ENCODE data around the gene DNMBP.

The DNMBP gene

DNA sequence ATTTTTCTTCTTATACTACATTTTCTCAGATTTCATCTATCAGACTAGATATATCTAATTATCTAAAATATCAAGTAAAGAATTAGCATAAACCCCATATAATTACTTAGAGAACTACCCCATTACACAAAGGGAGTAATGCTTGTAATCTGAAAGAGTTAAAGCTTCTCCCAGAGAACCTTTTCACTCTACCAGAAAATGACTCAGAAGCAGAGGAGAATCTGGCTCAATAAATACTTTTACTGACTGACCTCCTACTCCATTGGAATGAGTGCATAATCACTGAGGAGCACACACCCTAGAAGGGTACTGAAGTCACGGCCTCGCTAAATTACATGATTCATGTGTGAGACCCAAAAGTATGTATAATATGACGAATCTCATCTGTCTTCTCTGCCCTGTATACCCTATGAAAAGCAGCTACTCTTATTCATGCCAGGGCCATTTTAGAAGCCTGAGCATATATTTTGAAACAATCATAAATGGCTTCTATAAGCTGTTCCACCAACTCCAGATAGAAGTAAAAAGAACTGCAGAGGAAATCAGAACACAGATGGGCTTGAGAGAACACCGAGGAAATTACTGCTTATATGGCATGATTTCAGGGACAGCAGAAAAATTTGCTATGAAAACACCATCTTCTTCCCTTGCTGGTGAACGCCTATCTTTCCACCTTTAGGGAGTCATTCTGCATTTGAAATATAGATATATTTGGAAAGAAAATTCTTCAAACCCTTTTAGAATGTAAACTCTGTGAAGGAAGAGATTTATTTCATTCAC, 32.7 kb downstream of the DNMBP start:
- DNase-seq (ENCODE audit: low read depth), result peak; percentile 96
- no peak overlapping the region for H3K4me3 ChIP-seq (ENCODE audit: low read length)
- TF ChIP-seq, protein P1, sequence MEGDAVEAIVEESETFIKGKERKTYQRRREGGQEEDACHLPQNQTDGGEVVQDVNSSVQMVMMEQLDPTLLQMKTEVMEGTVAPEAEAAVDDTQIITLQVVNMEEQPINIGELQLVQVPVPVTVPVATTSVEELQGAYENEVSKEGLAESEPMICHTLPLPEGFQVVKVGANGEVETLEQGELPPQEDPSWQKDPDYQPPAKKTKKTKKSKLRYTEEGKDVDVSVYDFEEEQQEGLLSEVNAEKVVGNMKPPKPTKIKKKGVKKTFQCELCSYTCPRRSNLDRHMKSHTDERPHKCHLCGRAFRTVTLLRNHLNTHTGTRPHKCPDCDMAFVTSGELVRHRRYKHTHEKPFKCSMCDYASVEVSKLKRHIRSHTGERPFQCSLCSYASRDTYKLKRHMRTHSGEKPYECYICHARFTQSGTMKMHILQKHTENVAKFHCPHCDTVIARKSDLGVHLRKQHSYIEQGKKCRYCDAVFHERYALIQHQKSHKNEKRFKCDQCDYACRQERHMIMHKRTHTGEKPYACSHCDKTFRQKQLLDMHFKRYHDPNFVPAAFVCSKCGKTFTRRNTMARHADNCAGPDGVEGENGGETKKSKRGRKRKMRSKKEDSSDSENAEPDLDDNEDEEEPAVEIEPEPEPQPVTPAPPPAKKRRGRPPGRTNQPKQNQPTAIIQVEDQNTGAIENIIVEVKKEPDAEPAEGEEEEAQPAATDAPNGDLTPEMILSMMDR (IDR thresholded peaks at IDR 0.05; ENCODE audit: insufficient read depth, low read depth, low read length, missing control alignments), result no peak

DNA sequence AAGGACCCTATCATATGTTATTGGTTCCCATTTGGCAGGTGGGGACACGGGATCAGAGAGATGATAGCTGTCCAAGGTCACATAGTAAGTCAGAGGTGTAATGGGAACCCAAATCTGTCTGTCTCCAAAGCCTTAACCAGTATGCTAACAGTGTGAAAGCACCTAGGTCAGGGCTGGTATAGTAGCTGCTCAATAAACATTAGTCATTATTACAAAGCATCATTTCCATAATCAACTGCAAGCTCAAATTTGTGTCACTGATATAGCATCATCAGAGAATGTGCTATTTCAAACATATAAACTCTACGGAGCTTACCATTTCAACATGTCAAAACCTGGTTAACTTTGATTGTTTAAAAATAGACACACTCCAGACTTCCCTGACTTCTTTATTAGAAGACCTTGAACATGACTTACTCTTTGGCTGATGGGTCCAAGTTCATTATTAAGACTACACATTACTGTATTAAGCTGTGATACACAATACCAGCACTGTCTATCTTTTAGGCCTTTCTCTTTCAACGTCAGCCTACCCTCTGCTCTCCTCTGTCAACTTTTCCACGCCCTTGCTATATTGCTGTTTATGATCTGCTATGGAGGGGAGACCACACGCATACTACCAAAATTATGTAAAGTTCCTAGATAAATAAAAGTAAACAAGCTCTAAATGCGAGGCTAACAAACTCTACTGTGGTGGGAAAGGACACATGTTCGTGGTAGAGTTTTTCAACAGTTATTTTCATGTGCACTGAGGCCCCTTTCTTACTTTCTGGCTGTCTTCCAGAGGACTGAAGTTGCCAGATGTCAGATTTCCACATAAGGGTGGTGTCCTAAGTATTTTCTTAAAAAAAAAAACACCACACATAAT, 33.6 kb downstream of the DNMBP start:
- DNase-seq (ENCODE audit: low read depth), result peak; percentile 43
- H3K4me3 ChIP-seq (ENCODE audit: low read length), result no peak overlapping the region

DNA sequence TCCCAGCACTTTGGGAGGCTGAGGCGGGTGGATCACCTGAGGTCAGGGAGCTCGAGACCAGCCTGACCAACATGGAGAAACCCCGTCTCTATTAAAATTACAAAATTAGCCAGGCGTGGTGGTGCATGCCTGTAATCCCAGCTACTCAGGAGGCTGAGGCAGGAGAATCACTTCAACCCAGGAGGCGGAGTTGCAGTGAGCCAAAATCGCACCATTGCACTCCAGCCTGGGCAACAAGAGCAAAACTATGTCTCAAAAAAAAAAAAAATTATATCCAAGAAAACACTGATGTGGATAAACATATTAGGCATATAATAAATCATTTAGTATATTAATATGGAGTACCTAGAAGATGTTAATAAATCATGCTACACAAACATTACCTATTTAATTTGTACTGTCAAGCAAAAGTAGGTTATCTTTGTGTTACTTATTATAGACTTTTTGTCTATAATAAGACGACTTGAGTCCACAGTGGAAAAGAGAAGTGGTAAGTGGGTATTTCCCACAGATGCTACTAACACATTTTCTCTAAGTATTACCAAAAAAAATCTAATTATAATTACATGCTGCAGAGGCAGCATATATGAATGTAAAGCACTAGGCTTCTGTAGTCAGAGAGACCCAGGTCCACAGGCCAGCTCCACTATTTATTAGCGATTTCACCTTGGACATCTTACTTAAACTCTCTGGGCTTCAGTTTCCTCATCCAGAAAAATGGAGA, 34.5 kb downstream of the DNMBP start:
- TF ChIP-seq, protein P1 (IDR thresholded peaks at IDR 0.05; ENCODE audit: insufficient read depth, low read depth, low read length, missing control alignments), result no peak
- no peak overlapping the region for H3K4me3 ChIP-seq (ENCODE audit: low read length)
- no peak for DNase-seq (ENCODE audit: low read depth)

More for the DNA sequence above, 33.6 kb downstream of the DNMBP start:
- TF ChIP-seq, protein P1 (IDR thresholded peaks at IDR 0.05; ENCODE audit: insufficient read depth, low read depth, low read length, missing control alignments), result no peak

DNA sequence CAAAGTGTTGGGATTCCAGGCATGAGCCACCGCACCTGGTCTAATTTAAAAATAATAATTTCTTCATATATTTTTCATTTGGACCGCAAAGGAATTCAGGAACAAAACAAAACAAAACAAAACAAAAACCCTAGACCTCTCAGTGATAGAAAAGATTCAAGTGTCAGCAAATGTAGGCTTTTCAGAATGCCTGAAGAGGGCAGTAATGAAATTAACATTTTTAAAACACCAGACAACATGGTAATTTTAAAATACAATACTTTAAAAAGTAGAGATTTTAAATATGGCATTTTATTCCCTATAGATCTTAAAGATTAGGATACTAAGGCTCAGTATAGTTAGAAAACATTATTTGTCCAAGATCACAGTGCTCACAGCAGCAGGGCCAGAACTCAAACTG, 36.6 kb downstream of the DNMBP start:
- no peak for DNase-seq (ENCODE audit: low read depth)
- TF ChIP-seq, protein P1 (IDR thresholded peaks at IDR 0.05; ENCODE audit: insufficient read depth, low read depth, low read length, missing control alignments), result peak; percentile 32
- no peak overlapping the region for H3K4me3 ChIP-seq (ENCODE audit: low read length)

DNA sequence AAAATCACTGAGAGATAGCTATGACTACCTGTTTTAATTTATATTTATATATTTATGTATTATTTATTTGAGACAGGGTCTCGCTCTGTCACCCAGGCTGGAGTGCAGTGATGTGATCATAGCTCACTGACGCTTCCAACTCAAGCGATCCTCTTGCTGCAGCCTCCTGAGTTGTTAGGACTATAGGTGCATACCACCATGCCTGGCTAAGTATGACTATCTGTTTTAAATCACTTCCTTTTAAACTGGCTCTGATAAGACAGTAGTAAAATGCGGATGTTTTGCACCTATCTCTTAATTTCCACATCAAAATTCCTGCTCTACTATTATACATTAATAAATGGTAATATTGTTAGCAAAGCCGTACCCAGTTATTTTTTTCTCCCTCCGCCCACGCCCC, 41.8 kb downstream of the DNMBP start:
- DNase-seq (ENCODE audit: low read depth), result no peak
- TF ChIP-seq, protein P1 (IDR thresholded peaks at IDR 0.05; ENCODE audit: insufficient read depth, low read depth, low read length, missing control alignments), result no peak
- H3K4me3 ChIP-seq (ENCODE audit: low read length), result no peak overlapping the region

DNA sequence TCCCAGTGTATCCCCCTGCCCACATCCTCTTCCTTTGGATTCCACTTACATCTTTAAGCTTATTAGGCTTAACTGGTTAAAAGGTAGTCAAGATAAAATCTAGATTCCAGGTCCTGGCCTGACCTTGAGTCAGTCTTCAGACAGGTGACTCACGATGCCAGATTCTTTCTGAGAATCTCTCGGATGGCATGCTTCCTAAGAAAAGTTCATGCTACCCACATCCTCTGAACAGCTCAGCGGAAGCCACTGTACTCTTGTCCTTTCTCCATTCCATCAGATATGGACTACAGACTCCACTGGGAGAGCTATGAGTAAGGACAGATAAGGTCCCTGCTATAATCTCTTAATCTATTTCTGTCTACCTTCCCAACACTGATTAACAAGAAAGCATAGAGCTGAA, 43.4 kb downstream of the DNMBP start:
- no peak overlapping the region for H3K4me3 ChIP-seq (ENCODE audit: low read length)
- TF ChIP-seq, protein P1 (IDR thresholded peaks at IDR 0.05; ENCODE audit: insufficient read depth, low read depth, low read length, missing control alignments), result no peak
- DNase-seq (ENCODE audit: low read depth), result peak; percentile 80

Data from epithelial cell of esophagus (primary cell).